NT2/D1 (cell line): ENCODE results near the gene MTO1.

Experiments used
- YY1 ChIP-seq: IDR thresholded peaks from 2 replicates; pipeline ENCODE4 v1.6.1; 2011; ENCODE audit not compliant: insufficient read length, insufficient read depth
- ZNF274 ChIP-seq: IDR thresholded peaks from 2 replicates; pipeline ENCODE4 v1.6.1; 2011; ENCODE audit warnings: mild to moderate bottlenecking, low read depth, low read length

GRCh38 chr6:73508776-73509175 is 47.2 kb downstream of the MTO1 start:
- no peak for TF ChIP-seq YY1
- TF ChIP-seq ZNF274, result no peak
